ENCODE measurements around the gene HAUS7. TPM values are rescaled to one million over a fixed set of nuclear protein-coding genes. Genes with fewer than 3 reads are reported as not detected.

The HAUS7 gene
- total RNA-seq, 1 experiment from 2014 or later: 29.3 TPM

- H4K20me1 ChIP-seq (ENCODE audit: insufficient read depth): no peaks in the 10 kb centered on the region
- no peak for DNase-seq
- no peaks in the 10 kb centered on the region for H3K9me3 ChIP-seq (ENCODE audit: insufficient read depth, low read depth)
- no peaks in the 10 kb centered on the region for H3K36me3 ChIP-seq (ENCODE audit: low read depth)
- TF ChIP-seq CTCF (conservative IDR thresholded peaks at IDR 0.05): no peak
- TF ChIP-seq EZH2 (IDR thresholded peaks at IDR 0.05; ENCODE audit: low read depth): no peak
- no peaks in the 10 kb centered on the region for H3K27me3 ChIP-seq (ENCODE audit: insufficient read depth, low read depth)
- BruUV-seq (replicated peaks): no TSS peak
- POLR2A ChIA-PET (ENCODE audit: unreplicated experiment): no interaction called here
- intact Hi-C loops (cut with micrococcal nuclease; ENCODE audit: unreplicated experiment): no loop called here
- no peak overlapping the region for H3K4me2 ChIP-seq
- no peaks in the 10 kb centered on the region for H3K4me1 ChIP-seq (replicated peaks; ENCODE audit: insufficient read depth)
- CTCF ChIA-PET: no interaction called here
- no peaks in the 10 kb centered on the region for H3F3A ChIP-seq (ENCODE audit: insufficient read depth, low read depth)
- no peak overlapping the region for H3K27ac ChIP-seq
- H3K79me2 ChIP-seq (ENCODE audit: low read depth): no peaks in the 10 kb centered on the region
- H3K9me2 ChIP-seq (ENCODE audit: insufficient read depth): no peaks in the 10 kb centered on the region
- no peak overlapping the region for H2AFZ ChIP-seq
- no peak overlapping the region for H3K4me3 ChIP-seq
Observed at GRCh38 chrX:153455571-153455970, 14.8 kb downstream of the HAUS7 start.

GRCh38 chrX:153454901-153455550 lies 15.3 kb downstream of the HAUS7 start:
- POLR2A ChIA-PET (ENCODE audit: unreplicated experiment): no interaction called here
- no TSS peak for BruUV-seq (replicated peaks)
- Histone ChIP-seq H3K79me2 (ENCODE audit: low read depth) (no peaks in the 10 kb centered on the region), H3K27ac (no peak overlapping the region), H2AFZ (no peak overlapping the region), H3K9me2 (ENCODE audit: insufficient read depth) (no peaks in the 10 kb centered on the region), H3K36me3 (ENCODE audit: low read depth) (no peaks in the 10 kb centered on the region), H4K20me1 (ENCODE audit: insufficient read depth) (no peaks in the 10 kb centered on the region), H3K4me1 (replicated peaks; ENCODE audit: insufficient read depth) (no peaks in the 10 kb centered on the region), H3K27me3 (ENCODE audit: insufficient read depth, low read depth) (no peaks in the 10 kb centered on the region), H3K9me3 (ENCODE audit: insufficient read depth, low read depth) (no peaks in the 10 kb centered on the region), H3K4me2 (no peak overlapping the region), H3F3A (ENCODE audit: insufficient read depth, low read depth) (no peaks in the 10 kb centered on the region), H3K4me3 (no peak overlapping the region)
- no peak for DNase-seq
- intact Hi-C loops (cut with micrococcal nuclease; ENCODE audit: unreplicated experiment): no loop called here
- CTCF ChIA-PET: no interaction called here
- TF ChIP-seq CTCF (conservative IDR thresholded peaks at IDR 0.05) (no peak), EZH2 (IDR thresholded peaks at IDR 0.05; ENCODE audit: low read depth) (no peak)

DNA sequence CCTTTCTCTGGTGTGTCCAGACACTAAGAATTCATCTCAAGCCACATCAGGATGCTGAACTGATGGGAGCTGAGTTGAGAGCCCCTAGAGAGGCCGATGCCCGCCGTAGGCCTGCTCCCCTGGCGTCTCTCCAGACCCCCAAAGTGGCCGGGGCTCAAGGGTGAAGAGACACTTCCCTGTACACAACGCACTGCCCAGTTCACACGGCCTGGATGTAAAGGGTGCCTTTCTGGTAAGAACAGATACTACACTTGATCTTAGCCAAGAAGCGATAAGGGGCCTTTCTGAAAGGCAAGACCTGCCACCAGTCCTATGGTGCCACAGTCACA lies 19.5 kb downstream of the HAUS7 start:
- H4K20me1 ChIP-seq (ENCODE audit: insufficient read depth): no peaks in the 10 kb centered on the region
- no peaks in the 10 kb centered on the region for H3F3A ChIP-seq (ENCODE audit: insufficient read depth, low read depth)
- intact Hi-C loops (cut with micrococcal nuclease; ENCODE audit: unreplicated experiment): no loop called here
- H3K9me3 ChIP-seq (ENCODE audit: insufficient read depth, low read depth): no peaks in the 10 kb centered on the region
- no peak for DNase-seq
- POLR2A ChIA-PET (ENCODE audit: unreplicated experiment): no interaction called here
- no peaks in the 10 kb centered on the region for H3K79me2 ChIP-seq (ENCODE audit: low read depth)
- H3K36me3 ChIP-seq (ENCODE audit: low read depth): no peaks in the 10 kb centered on the region
- no TSS peak for BruUV-seq (replicated peaks)
- TF ChIP-seq CTCF (conservative IDR thresholded peaks at IDR 0.05) (no peak), EZH2 (IDR thresholded peaks at IDR 0.05; ENCODE audit: low read depth) (no peak)
- CTCF ChIA-PET: no interaction called here
- H3K4me3 ChIP-seq: no peak overlapping the region
- H2AFZ ChIP-seq: no peak overlapping the region
- H3K27me3 ChIP-seq (ENCODE audit: insufficient read depth, low read depth): no peaks in the 10 kb centered on the region
- H3K4me2 ChIP-seq: no peak overlapping the region
- H3K4me1 ChIP-seq (replicated peaks; ENCODE audit: insufficient read depth): no peaks in the 10 kb centered on the region
- no peak overlapping the region for H3K27ac ChIP-seq
- no peaks in the 10 kb centered on the region for H3K9me2 ChIP-seq (ENCODE audit: insufficient read depth)
